Mucosa of stomach (tissue), 1 donor: Measurements from ENCODE around the gene BMP8A.
A peak's percentile ranks its signal among the peaks of the same experiment; 100 is the strongest.

ENCODE experiments used
- H3K27me3 ChIP-seq: one replicate; pipeline ENCODE4 v1.7.0; 2013; ENCODE audit warnings: mild to moderate bottlenecking, low read length; ENCODE audit not compliant: control insufficient read depth, insufficient read depth
- H3K36me3 ChIP-seq: one replicate; pipeline ENCODE4 v1.7.0; 2013; ENCODE audit warnings: low read length; ENCODE audit not compliant: control insufficient read depth, insufficient read depth
- H3K4me1 ChIP-seq: one replicate; pipeline ENCODE4 v1.7.0; 2013; ENCODE audit warnings: mild to moderate bottlenecking, low read length; ENCODE audit not compliant: control insufficient read depth, insufficient read depth
- H3K4me3 ChIP-seq: one replicate; pipeline ENCODE4 v1.7.0; 2013; ENCODE audit warnings: low read length
- H3K9ac ChIP-seq: one replicate; pipeline ENCODE4 v1.7.0; 2013; ENCODE audit warnings: mild to moderate bottlenecking, low read length, moderate library complexity
- H3K9me3 ChIP-seq: one replicate; pipeline ENCODE4 v1.7.0; 2013; ENCODE audit warnings: mild to moderate bottlenecking, low read length, moderate library complexity; ENCODE audit not compliant: control insufficient read depth
- donor health status: Pancreatic carcinoma.

The BMP8A gene

GRCh38 chr1:39570477-39571177, 79.2 kb downstream of the BMP8A start:
- H3K27me3 ChIP-seq, result no peaks in the 10 kb centered on the region
- H3K4me1 ChIP-seq, result peaks cover 54% of the 10 kb centered on the region
- no peak overlapping the region for H3K4me3 ChIP-seq
- peaks cover 17% of the 10 kb centered on the region for H3K36me3 ChIP-seq
- H3K9me3 ChIP-seq, result no peaks in the 10 kb centered on the region
- H3K9ac ChIP-seq, result no peak overlapping the region

GRCh38 chr1:39571178-39571483, 79.7 kb downstream of the BMP8A start:
- Histone ChIP-seq H3K27me3 (no peaks in the 10 kb centered on the region), H3K9me3 (no peaks in the 10 kb centered on the region), H3K4me3 (no peak overlapping the region), H3K36me3 (peaks cover 17% of the 10 kb centered on the region), H3K9ac (no peak overlapping the region), H3K4me1 (peaks cover 51% of the 10 kb centered on the region)

- no peak overlapping the region for H3K9ac ChIP-seq
- H3K36me3 ChIP-seq, result peaks cover 10% of the 10 kb centered on the region
- H3K4me1 ChIP-seq, result peaks cover 37% of the 10 kb centered on the region
- no peaks in the 10 kb centered on the region for H3K27me3 ChIP-seq
- H3K9me3 ChIP-seq, result no peaks in the 10 kb centered on the region
- H3K4me3 ChIP-seq, result no peak overlapping the region
These were observed 81.1 kb downstream of the BMP8A start for GRCh38 chr1:39572379-39573096.

GRCh38 chr1:39573097-39573465, 81.6 kb downstream of the BMP8A start:
- peaks cover 35% of the 10 kb centered on the region for H3K4me1 ChIP-seq
- H3K9ac ChIP-seq, result no peak overlapping the region
- H3K9me3 ChIP-seq, result no peaks in the 10 kb centered on the region
- peaks cover 10% of the 10 kb centered on the region for H3K36me3 ChIP-seq
- no peak overlapping the region for H3K4me3 ChIP-seq
- no peaks in the 10 kb centered on the region for H3K27me3 ChIP-seq

- peaks cover 10% of the 10 kb centered on the region for H3K36me3 ChIP-seq
- peak overlapping the region; percentile 76 for H3K9ac ChIP-seq
- no peaks in the 10 kb centered on the region for H3K9me3 ChIP-seq
These were observed 82.5 kb downstream of the BMP8A start for GRCh38 chr1:39573736-39574624.

GRCh38 chr1:39574646-39575045, 83.2 kb downstream of the BMP8A start:
- peak overlapping the region; percentile 76 for H3K9ac ChIP-seq
- H3K4me1 ChIP-seq, result peaks cover 31% of the 10 kb centered on the region
- peak overlapping the region; percentile 17 for H3K4me3 ChIP-seq
- H3K36me3 ChIP-seq, result peaks cover 4% of the 10 kb centered on the region
- H3K9me3 ChIP-seq, result no peaks in the 10 kb centered on the region
- H3K27me3 ChIP-seq, result no peaks in the 10 kb centered on the region

More at GRCh38 chr1:39573736-39574624, 82.5 kb downstream of the BMP8A start:
- Histone ChIP-seq H3K27me3 (no peaks in the 10 kb centered on the region), H3K4me1 (peaks cover 35% of the 10 kb centered on the region), H3K4me3 (peak overlapping the region; percentile 17)
